ENCODE data around the gene PNO1.

The PNO1 gene

DNA sequence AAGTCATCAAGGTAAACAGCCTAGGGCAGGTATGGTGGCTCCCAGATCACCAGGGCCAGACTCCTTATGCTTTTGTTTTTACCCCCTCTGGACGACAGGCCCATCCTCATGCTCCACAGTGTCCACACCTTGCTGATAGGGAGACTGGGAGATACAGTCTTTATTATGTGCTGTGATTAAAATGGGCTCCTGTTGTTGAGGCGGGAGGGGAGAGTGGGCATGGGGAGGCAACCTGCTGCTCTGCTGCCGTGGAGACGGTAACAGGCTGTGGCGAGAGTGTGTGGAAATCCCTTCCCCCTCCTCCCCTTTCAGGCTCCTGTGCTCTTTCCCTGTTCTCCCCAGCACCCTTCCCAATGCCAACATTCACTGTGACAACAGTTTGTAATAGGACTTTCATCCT lies 38.2 kb upstream of the PNO1 start:
- no peak for DNase-seq
- TF ChIP-seq, protein P1, sequence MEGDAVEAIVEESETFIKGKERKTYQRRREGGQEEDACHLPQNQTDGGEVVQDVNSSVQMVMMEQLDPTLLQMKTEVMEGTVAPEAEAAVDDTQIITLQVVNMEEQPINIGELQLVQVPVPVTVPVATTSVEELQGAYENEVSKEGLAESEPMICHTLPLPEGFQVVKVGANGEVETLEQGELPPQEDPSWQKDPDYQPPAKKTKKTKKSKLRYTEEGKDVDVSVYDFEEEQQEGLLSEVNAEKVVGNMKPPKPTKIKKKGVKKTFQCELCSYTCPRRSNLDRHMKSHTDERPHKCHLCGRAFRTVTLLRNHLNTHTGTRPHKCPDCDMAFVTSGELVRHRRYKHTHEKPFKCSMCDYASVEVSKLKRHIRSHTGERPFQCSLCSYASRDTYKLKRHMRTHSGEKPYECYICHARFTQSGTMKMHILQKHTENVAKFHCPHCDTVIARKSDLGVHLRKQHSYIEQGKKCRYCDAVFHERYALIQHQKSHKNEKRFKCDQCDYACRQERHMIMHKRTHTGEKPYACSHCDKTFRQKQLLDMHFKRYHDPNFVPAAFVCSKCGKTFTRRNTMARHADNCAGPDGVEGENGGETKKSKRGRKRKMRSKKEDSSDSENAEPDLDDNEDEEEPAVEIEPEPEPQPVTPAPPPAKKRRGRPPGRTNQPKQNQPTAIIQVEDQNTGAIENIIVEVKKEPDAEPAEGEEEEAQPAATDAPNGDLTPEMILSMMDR (IDR thresholded peaks at IDR 0.05; ENCODE audit: low read depth, low read length, missing control alignments), result no peak
- H3K27me3 ChIP-seq (replicated peaks), result no peaks in the 10 kb centered on the region
- H3K4me3 ChIP-seq (ENCODE audit: low read depth, low read length), result no peak overlapping the region
- in situ Hi-C loops (cut with HindIII; ENCODE audit: low pct_ligation_motif_present, low sequenced_read_pairs), result no loop called here
- H3K27ac ChIP-seq, result no peak overlapping the region
- no peaks in the 10 kb centered on the region for H3K36me3 ChIP-seq (replicated peaks)

DNA sequence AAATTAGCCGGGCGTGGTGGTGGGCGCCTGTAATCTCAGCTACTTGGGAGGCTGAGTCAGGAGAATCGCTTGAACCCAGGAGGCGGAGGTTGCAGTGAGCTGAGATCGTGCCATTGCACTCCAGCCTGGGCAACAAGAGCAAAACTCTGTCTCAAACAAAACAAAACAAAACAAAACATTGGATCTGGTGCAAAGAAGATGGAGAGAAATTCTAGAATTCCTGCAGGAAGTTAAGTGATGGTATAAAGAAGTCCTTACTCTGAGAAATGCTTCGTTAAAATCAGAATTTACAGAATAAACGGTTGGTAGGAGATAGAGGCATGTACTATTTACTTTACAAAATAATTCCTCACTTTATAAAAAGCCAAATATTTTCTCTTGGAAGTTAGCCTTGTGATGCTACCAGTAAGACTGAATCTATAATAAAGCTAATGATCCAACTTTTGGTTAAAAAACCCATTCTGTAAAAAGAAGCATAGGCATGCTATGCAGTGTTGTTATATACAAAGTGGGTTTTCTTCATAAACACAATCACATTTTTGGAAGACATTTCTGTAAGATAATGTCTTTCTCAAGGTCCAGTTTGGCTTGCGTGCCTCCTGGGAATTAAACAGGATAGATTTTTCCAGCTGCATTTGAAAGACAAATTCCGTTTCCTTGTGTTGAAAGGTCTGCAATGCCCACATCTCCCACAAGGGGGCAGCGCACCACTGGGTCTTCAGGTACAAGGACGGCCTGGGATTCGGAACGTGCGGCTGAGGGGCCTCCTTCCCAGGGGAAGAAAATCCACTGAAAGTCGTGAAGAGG lies 35.6 kb upstream of the PNO1 start:
- DNase-seq, result peak; percentile 88
- no peaks in the 10 kb centered on the region for H3K36me3 ChIP-seq (replicated peaks)
- H3K27ac ChIP-seq, result no peak overlapping the region
- TF ChIP-seq, protein P1 (IDR thresholded peaks at IDR 0.05; ENCODE audit: low read depth, low read length, missing control alignments), result peak; percentile 99
- in situ Hi-C loops (cut with HindIII; ENCODE audit: low pct_ligation_motif_present, low sequenced_read_pairs), result no loop called here
- no peaks in the 10 kb centered on the region for H3K27me3 ChIP-seq (replicated peaks)
- no peak overlapping the region for H3K4me3 ChIP-seq (ENCODE audit: low read depth, low read length)

DNA sequence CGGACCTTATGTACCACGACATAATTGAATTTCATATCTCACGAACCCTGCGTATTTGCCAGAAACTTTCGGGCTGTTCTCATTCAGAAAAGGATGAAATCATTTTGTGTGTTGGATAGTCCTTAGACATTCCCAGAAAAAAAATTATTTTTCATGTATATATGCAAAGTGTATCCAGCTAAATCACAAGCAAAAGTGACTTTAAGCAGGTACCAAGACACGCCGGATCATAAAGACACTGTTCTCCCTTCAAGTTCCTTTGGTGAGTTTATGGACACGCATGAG lies 35.1 kb upstream of the PNO1 start:
- Histone ChIP-seq H3K27ac (no peak overlapping the region), H3K27me3 (replicated peaks) (no peaks in the 10 kb centered on the region), H3K36me3 (replicated peaks) (no peaks in the 10 kb centered on the region), H3K4me3 (ENCODE audit: low read depth, low read length) (no peak overlapping the region)
- in situ Hi-C loops (cut with HindIII; ENCODE audit: low pct_ligation_motif_present, low sequenced_read_pairs), result no loop called here
- TF ChIP-seq, protein P1 (IDR thresholded peaks at IDR 0.05; ENCODE audit: low read depth, low read length, missing control alignments), result no peak
- DNase-seq, result no peak

DNA sequence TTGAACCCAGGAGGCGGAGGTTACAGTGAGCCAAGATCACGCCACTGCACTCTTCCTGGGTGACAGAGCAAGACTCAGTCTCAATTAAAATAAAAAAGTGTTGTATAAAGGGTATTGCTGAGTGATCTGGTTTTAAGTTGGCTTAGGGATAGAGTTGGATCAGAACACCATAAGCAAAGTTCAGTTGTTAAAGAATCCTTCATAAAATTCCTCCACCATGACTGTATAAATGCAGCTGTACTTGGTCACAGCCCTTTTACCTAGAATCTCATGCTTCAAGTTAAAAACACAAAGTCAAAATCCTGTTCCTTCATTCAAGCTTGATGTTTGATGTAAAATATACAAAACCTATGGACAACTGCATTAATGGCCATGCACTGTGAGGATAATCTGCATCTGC lies 33.4 kb upstream of the PNO1 start:
- TF ChIP-seq, protein P1 (IDR thresholded peaks at IDR 0.05; ENCODE audit: low read depth, low read length, missing control alignments), result no peak
- H3K36me3 ChIP-seq (replicated peaks), result no peaks in the 10 kb centered on the region
- H3K4me3 ChIP-seq (ENCODE audit: low read depth, low read length), result no peak overlapping the region
- no peak overlapping the region for H3K27ac ChIP-seq
- in situ Hi-C loops (cut with HindIII; ENCODE audit: low pct_ligation_motif_present, low sequenced_read_pairs), result no loop called here
- DNase-seq, result no peak
- H3K27me3 ChIP-seq (replicated peaks), result no peaks in the 10 kb centered on the region

DNA sequence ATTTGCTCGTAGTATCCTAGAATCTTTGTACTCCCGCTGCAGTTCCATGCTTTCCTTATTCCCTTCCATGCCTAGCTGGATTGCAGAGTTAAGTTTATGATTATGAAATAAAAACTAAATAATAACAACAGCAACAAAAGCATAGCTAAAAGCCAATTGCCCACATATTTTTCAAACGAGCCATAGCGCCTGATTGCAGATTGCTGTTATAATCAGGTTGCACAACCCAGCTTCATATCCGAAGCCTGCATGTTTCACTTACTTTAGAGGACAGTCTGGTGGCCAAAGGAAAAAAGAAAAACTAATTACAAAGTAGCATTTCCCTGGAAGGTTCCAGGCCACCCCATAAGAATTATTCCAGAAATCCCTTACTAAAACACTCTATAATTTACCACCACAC lies 31.9 kb upstream of the PNO1 start:
- in situ Hi-C loops (cut with HindIII; ENCODE audit: low pct_ligation_motif_present, low sequenced_read_pairs), result no loop called here
- TF ChIP-seq, protein P1 (IDR thresholded peaks at IDR 0.05; ENCODE audit: low read depth, low read length, missing control alignments), result no peak
- H3K36me3 ChIP-seq (replicated peaks), result no peaks in the 10 kb centered on the region
- no peak overlapping the region for H3K27ac ChIP-seq
- no peak for DNase-seq
- no peak overlapping the region for H3K4me3 ChIP-seq (ENCODE audit: low read depth, low read length)
- H3K27me3 ChIP-seq (replicated peaks), result no peaks in the 10 kb centered on the region

DNA sequence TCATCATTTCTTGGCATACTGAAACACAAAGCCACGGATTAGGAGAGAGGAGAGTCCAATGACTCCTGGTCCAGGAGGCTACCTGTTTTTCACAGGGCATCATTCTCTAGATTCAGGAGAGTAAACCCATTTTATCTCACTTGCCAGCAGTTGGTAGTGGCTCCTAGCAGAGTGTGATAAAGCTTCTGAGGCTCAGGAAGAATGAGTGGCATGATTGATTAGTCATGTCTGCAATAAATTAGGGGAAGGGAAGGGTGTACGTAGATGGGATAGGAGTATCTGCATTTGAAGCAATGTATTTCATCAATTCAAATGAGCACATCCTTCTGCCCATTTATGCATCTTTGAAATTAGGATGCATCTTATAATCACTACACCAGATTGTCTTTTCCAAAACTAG lies 31.1 kb upstream of the PNO1 start:
- Histone ChIP-seq H3K27ac (no peak overlapping the region), H3K36me3 (replicated peaks) (no peaks in the 10 kb centered on the region), H3K27me3 (replicated peaks) (no peaks in the 10 kb centered on the region), H3K4me3 (ENCODE audit: low read depth, low read length) (no peak overlapping the region)
- TF ChIP-seq, protein P1 (IDR thresholded peaks at IDR 0.05; ENCODE audit: low read depth, low read length, missing control alignments), result no peak
- DNase-seq, result no peak
- in situ Hi-C loops (cut with HindIII; ENCODE audit: low pct_ligation_motif_present, low sequenced_read_pairs), result no loop called here

All from brain microvascular endothelial cell (primary cell).